Body of pancreas (tissue), 4 donors: Measurements from ENCODE around the gene HRH1.

Experiments used
- CTCF ChIP-seq, 7 experiments: fragments of 450-650 bp in 4 of 7; fragments of 200-600 bp in 3 of 7; sonication (generic) in 3 of 7; IDR thresholded peaks; one replicate each; pipeline ENCODE4 v1.5.1; 2016 to 2019; ENCODE audit warnings: antibody characterized with exemption in 7 of 7
- POLR2A ChIP-seq, 3 donors: fragments of 450-650 bp; IDR thresholded peaks; one replicate each; pipeline ENCODE4 v1.6.1; 2016; ENCODE audit warnings: antibody characterized with exemption in 3 of 3, mild to moderate bottlenecking in 2 of 3

- no peak for TF ChIP-seq CTCF (IDR thresholded peaks at IDR 0.05)
- TF ChIP-seq POLR2A (IDR thresholded peaks at IDR 0.05), result no peak
These were observed 13.6 kb upstream of the HRH1 start for GRCh38 chr3:11140713-11141104.
